ENCODE data around the gene PCTP. TPM values are rescaled to one million over a fixed set of nuclear protein-coding genes. Genes with fewer than 3 reads are reported as not detected.

PCTP gene
- total RNA-seq, 2 experiments from 2014 or later, result 6.9 to 7.2 TPM

- H3K4me1 Mint-ChIP-seq, result peaks cover 9% of the 10 kb centered on the region
- ChIA-PET POLR2A (no interaction called here), CTCF (no interaction called here)
These were observed 4.4 kb upstream of the PCTP start for GRCh38 chr17:55746466-55746865.

DNA sequence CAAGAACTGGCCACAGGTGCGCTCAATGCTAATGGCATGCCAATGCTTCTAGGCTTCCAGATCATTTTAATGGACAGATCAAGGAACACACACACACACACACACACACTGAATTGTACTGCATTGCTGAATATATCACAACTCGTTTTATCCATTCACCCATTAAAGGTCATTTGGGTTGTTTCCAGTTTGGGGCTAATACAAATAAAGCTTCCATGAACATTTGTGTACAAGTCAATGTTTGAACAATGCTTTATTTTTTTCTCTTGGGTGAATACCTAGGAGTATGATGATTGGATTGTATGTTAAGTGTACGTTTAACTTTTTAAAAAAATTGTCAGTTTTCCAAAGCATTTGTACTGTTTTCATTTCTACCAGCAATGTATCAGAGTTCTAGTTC lies 3.6 kb upstream of the PCTP start:
- CTCF ChIA-PET, result no interaction called here
- H3K9me3 Mint-ChIP-seq, result no peaks in the 10 kb centered on the region
- peaks cover 13% of the 10 kb centered on the region for H3K4me1 Mint-ChIP-seq
- H3K4me3 Mint-ChIP-seq, result no peak overlapping the region
- no peaks in the 10 kb centered on the region for H3K36me3 Mint-ChIP-seq (ENCODE audit: low read depth)
- H3K27ac Mint-ChIP-seq, result no peak overlapping the region
- POLR2A ChIA-PET, result no interaction called here
- peaks cover 52% of the 10 kb centered on the region for H3K27me3 Mint-ChIP-seq
- DNase-seq, result no peak

More at GRCh38 chr17:55746466-55746865, 4.4 kb upstream of the PCTP start:
- Mint-ChIP-seq H3K36me3 (ENCODE audit: low read depth) (no peaks in the 10 kb centered on the region), H3K4me3 (no peak overlapping the region), H3K27me3 (peaks cover 52% of the 10 kb centered on the region), H3K9me3 (no peaks in the 10 kb centered on the region), H3K27ac (no peak overlapping the region)
- DNase-seq, result no peak

DNA sequence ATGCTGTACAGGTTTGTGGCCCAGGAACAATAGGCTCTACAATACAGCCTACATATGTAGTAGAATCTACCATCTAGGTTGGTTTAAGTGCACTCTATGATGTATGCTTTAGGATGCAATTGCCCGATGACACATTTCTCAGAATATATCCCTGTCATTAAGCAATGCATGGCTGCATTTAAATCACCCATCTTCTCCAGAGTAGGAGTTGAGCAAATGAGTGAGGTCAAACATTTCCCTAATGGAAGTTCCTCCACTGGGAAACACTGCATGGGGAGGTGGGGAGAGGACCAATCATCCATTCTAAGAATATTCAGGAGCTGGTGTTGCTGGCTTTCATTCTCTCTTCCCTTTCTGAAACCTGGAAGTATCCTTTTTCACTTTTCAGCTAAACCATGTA lies 2.0 kb upstream of the PCTP start:
- POLR2A ChIA-PET, result no interaction called here
- no peaks in the 10 kb centered on the region for H3K36me3 Mint-ChIP-seq (ENCODE audit: low read depth)
- H3K27ac Mint-ChIP-seq, result no peak overlapping the region
- DNase-seq, result no peak
- no peak overlapping the region for H3K4me3 Mint-ChIP-seq
- peaks cover 45% of the 10 kb centered on the region for H3K27me3 Mint-ChIP-seq
- CTCF ChIA-PET, result interaction anchor here (1.2 to 2.9 kb wide), 2 partner anchors 12 to 30 kb away, joined by 3 to 30 read pairs; no protein-coding TSS in a partner anchor
- H3K9me3 Mint-ChIP-seq, result no peaks in the 10 kb centered on the region
- peaks cover 15% of the 10 kb centered on the region for H3K4me1 Mint-ChIP-seq

DNA sequence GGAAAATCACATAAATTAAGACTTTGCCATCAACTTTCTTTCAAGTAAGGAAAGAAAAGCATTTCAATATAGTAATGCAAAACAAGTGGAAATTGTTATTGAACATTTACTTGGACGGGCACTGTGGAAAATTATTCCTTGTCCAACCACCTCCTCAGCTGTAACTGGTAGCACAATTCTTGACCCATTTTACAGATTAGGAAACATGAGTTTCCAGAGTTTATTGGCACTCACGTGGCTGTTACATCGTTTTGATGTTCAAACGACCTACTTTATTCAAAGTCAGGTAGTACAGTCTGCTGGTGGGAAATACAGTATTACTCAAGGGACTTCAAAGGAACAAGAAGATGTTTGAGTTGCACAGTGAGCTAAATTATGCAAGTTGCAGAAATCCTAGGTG lies 866 bp upstream of the PCTP start:
- peaks cover 39% of the 10 kb centered on the region for H3K27me3 Mint-ChIP-seq
- no peak overlapping the region for H3K27ac Mint-ChIP-seq
- POLR2A ChIA-PET, result interaction anchor here (1.0 kb wide), 1 partner anchor 20 kb away, joined by 3 read pairs; no protein-coding TSS in a partner anchor
- CTCF ChIA-PET, result interaction anchor here (1.2 to 2.9 kb wide), 3 partner anchors 10 to 32 kb away, joined by 3 to 30 read pairs (median 4); no protein-coding TSS in a partner anchor
- no peak for DNase-seq
- peak overlapping the region; percentile 76 for H3K4me3 Mint-ChIP-seq
- no peaks in the 10 kb centered on the region for H3K9me3 Mint-ChIP-seq
- no peaks in the 10 kb centered on the region for H3K36me3 Mint-ChIP-seq (ENCODE audit: low read depth)
- peaks cover 15% of the 10 kb centered on the region for H3K4me1 Mint-ChIP-seq

GRCh38 chr17:55751720-55752250 lies 934 bp downstream of the PCTP start:
- H3K4me1 Mint-ChIP-seq, result peaks cover 15% of the 10 kb centered on the region
- POLR2A ChIA-PET, result no interaction called here
- peaks cover 27% of the 10 kb centered on the region for H3K27me3 Mint-ChIP-seq
- H3K27ac Mint-ChIP-seq, result peak overlapping the region; percentile 33
- peak overlapping the region; percentile 76 for H3K4me3 Mint-ChIP-seq
- no peaks in the 10 kb centered on the region for H3K36me3 Mint-ChIP-seq (ENCODE audit: low read depth)
- CTCF ChIA-PET, result interaction anchor here (0.8 to 2.9 kb wide), 4 partner anchors 9 to 17 kb away, joined by 3 to 30 read pairs (median 4); no protein-coding TSS in a partner anchor
- no peaks in the 10 kb centered on the region for H3K9me3 Mint-ChIP-seq
- no peak for DNase-seq

- ChIA-PET POLR2A (no interaction called here), CTCF (no interaction called here)
- Mint-ChIP-seq H3K27ac (no peak overlapping the region), H3K9me3 (no peaks in the 10 kb centered on the region), H3K27me3 (no peaks in the 10 kb centered on the region), H3K4me3 (no peak overlapping the region), H3K4me1 (peaks cover 5% of the 10 kb centered on the region), H3K36me3 (ENCODE audit: low read depth) (no peaks in the 10 kb centered on the region)
- no peak for DNase-seq
These were observed 5.8 kb downstream of the PCTP start for GRCh38 chr17:55756689-55757088.

DNA sequence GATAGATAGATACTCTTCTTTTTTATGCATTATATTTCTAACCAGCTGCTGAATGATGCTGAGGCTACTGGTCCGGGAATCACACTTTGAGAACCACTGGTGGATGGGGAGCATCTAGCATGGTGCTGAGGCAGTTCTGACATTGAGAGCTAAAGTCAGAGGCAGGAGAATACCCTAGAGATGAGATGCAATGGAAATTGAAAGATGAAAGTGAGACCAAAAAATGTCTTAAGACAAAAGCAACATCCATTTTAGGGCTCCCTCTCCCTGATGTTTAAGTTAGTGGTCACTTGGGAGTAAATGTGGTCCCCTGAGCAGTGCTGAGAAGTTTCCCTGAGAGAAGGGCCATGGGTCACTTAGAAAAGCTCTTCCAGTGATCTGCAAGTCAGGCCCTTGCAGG lies 6.8 kb downstream of the PCTP start:
- peaks cover 2% of the 10 kb centered on the region for H3K4me1 Mint-ChIP-seq
- no peaks in the 10 kb centered on the region for H3K27me3 Mint-ChIP-seq
- H3K4me3 Mint-ChIP-seq, result no peak overlapping the region
- no peaks in the 10 kb centered on the region for H3K36me3 Mint-ChIP-seq (ENCODE audit: low read depth)
- H3K9me3 Mint-ChIP-seq, result no peaks in the 10 kb centered on the region
- DNase-seq, result no peak
- ChIA-PET POLR2A (no interaction called here), CTCF (no interaction called here)
- no peak overlapping the region for H3K27ac Mint-ChIP-seq

DNA sequence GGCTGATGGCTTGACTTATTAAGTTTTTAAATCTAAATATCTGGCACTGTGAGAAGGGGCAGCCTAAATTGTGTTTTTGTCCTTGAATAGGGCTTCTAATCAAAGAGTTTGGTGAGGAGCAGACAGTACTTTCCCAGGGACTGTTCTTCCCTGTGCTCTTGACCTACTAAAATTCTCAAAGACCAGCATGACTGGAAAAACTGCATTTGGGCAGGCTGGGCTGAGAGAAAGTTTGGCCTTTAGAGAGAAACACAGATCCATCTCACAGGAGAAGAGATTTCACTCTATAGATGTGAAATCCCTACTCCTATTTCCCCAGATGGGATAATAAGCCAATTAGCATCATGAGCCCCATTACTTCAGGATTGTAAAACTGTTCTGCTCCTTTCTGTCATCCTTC lies 7.3 kb downstream of the PCTP start:
- Mint-ChIP-seq H3K4me1 (no peaks in the 10 kb centered on the region), H3K27me3 (no peaks in the 10 kb centered on the region), H3K4me3 (no peak overlapping the region), H3K9me3 (no peaks in the 10 kb centered on the region), H3K27ac (no peak overlapping the region), H3K36me3 (ENCODE audit: low read depth) (no peaks in the 10 kb centered on the region)
- CTCF ChIA-PET, result no interaction called here
- no peak for DNase-seq
- POLR2A ChIA-PET, result no interaction called here

GRCh38 chr17:55760643-55761355 lies 9.9 kb downstream of the PCTP start:
- DNase-seq, result no peak
- ChIA-PET POLR2A (no interaction called here), CTCF (interaction anchor here (0.6 to 1.1 kb wide), 2 partner anchors 10 to 17 kb away, joined by 3 to 5 read pairs; partner anchors contain the start of gene PCTP)
- no peak overlapping the region for H3K27ac Mint-ChIP-seq
- H3K4me1 Mint-ChIP-seq, result no peaks in the 10 kb centered on the region
- no peaks in the 10 kb centered on the region for H3K27me3 Mint-ChIP-seq
- H3K9me3 Mint-ChIP-seq, result no peaks in the 10 kb centered on the region
- H3K4me3 Mint-ChIP-seq, result no peak overlapping the region
- no peaks in the 10 kb centered on the region for H3K36me3 Mint-ChIP-seq (ENCODE audit: low read depth)

GRCh38 chr17:55762086-55762858 lies 11.4 kb downstream of the PCTP start:
- Mint-ChIP-seq H3K36me3 (ENCODE audit: low read depth) (no peaks in the 10 kb centered on the region), H3K4me3 (no peak overlapping the region), H3K27ac (no peak overlapping the region), H3K27me3 (no peaks in the 10 kb centered on the region), H3K9me3 (no peaks in the 10 kb centered on the region), H3K4me1 (no peaks in the 10 kb centered on the region)
- no peak for DNase-seq
- ChIA-PET POLR2A (no interaction called here), CTCF (no interaction called here)

DNA sequence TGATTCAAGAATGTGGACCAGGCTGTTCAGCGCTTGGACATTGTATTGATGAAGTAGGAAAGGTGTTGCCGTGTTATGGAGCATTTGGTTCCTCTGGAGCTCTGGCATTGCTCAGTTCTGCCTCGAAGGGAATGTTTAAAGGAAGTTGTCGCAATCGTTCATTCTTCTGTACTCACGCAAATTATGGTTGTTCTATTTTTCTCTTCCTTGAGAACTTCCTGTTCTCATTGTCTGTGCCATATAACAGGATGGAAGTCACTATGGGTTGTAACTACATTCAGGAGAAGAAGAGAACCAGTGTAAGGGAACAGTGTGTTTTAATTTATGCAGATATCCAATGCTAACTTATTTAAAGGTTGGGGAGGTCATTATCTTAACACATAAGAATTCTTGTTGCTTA lies 13.0 kb downstream of the PCTP start:
- Mint-ChIP-seq H3K4me1 (no peaks in the 10 kb centered on the region), H3K27me3 (no peaks in the 10 kb centered on the region), H3K36me3 (ENCODE audit: low read depth) (no peaks in the 10 kb centered on the region), H3K9me3 (no peaks in the 10 kb centered on the region), H3K27ac (no peak overlapping the region), H3K4me3 (no peak overlapping the region)
- ChIA-PET POLR2A (no interaction called here), CTCF (interaction anchor here (1.2 kb wide), 1 partner anchor 13 kb away, joined by 3 read pairs; the partner anchor contains the start of gene PCTP)
- DNase-seq, result no peak

DNA sequence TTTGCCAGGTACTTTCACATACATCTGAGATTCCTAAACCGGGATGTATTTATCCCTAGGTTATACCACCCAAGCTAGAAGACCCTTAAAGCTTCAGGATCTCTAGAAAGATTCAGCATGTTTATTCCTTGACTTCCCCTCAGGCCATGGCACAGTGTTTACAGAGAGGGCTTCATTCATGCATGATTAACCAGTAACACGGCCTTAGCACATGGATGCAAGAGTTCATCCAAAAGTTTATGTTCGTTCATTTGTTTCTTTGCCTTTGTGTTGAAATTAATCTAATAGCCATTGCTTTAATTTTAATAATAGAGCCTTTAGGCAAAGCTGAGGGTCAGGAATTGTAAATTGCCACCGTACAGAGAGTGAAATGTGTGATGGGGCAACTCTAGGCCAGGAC lies 13.8 kb downstream of the PCTP start:
- Mint-ChIP-seq H3K4me1 (no peaks in the 10 kb centered on the region), H3K36me3 (ENCODE audit: low read depth) (no peaks in the 10 kb centered on the region), H3K9me3 (no peaks in the 10 kb centered on the region), H3K27me3 (no peaks in the 10 kb centered on the region), H3K27ac (no peak overlapping the region), H3K4me3 (no peak overlapping the region)
- ChIA-PET CTCF (interaction anchor here (1.2 kb wide), 1 partner anchor 14 kb away, joined by 3 read pairs; the partner anchor contains the start of gene PCTP), POLR2A (no interaction called here)
- no peak for DNase-seq

DNA sequence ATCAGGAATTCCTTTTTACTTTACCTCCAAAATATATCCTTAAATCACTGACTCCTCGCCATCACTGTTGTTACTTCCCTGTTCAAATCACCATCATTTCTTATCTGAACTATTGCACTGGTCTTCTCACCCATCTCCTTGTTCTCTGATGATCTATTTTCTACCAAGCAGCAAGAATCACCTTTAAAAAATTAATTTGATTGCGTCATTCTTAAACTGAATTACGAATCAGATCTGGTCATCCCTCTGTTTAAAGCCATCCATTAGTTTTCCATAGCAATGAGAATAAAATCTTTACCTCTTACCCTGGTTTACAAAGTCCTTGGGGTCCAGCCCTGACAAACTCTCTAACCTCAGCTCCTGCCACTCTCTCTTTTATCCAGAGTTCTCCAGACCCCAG lies 14.6 kb downstream of the PCTP start:
- CTCF ChIA-PET, result no interaction called here
- Mint-ChIP-seq H3K36me3 (ENCODE audit: low read depth) (no peaks in the 10 kb centered on the region), H3K4me3 (no peak overlapping the region), H3K9me3 (no peaks in the 10 kb centered on the region), H3K27me3 (no peaks in the 10 kb centered on the region), H3K4me1 (no peaks in the 10 kb centered on the region), H3K27ac (no peak overlapping the region)
- no peak for DNase-seq
- POLR2A ChIA-PET, result no interaction called here
